Cardiac muscle cell (in vitro differentiated cells and primary cell): ENCODE results near the gene FGF8. TPM values are rescaled to one million over a fixed set of nuclear protein-coding genes. Genes with fewer than 3 reads are reported as not detected.

Source experiments
- DNase-seq, 2 donors: peaks; one replicate each; pipeline versions ENCODE4 v3.0.0 to v3.0.0-alpha.2; 2010 to 2017; ENCODE audit warnings: low read depth in 1 of 2, low spot score in 1 of 2
- H3K27ac ChIP-seq: fragments of 200-600 bp; sonication (generic); 2 replicates; pipeline ENCODE4 v1.5.1; 2016
- H3K27me3 ChIP-seq: fragments of 200-600 bp; sonication (generic); 2 replicates; pipeline ENCODE4 v1.6.0; 2016; ENCODE audit warnings: control low read depth
- H3K36me3 ChIP-seq: fragments of 200-600 bp; sonication (generic); 2 replicates; pipeline ENCODE4 v1.5.1; 2016; ENCODE audit warnings: control low read depth
- H3K4me1 ChIP-seq: fragments of 200-600 bp; sonication (generic); 2 replicates; pipeline ENCODE4 v1.8.1; 2017; ENCODE audit warnings: low read depth, mild to moderate bottlenecking, mixed run types
- H3K4me3 ChIP-seq: fragments of 200-600 bp; sonication (generic); 2 replicates; pipeline ENCODE4 v1.5.1; 2016; ENCODE audit warnings: mild to moderate bottlenecking
- H3K9me3 ChIP-seq: fragments of 200-600 bp; sonication (generic); 2 replicates; pipeline ENCODE4 v1.5.1; 2017; ENCODE audit warnings: low read depth, mild to moderate bottlenecking, control low read depth
- CTCF ChIP-seq: IDR thresholded peaks from 2 replicates; pipeline ENCODE4 v1.5.1; 2012; ENCODE audit warnings: low read depth, mild to moderate bottlenecking, low read length
- polyA plus RNA-seq: library from polyadenylated mRNA; unstranded; fragments of >200 nt; fragmentation: Nextera tagmentation; extraction: Ambion mirVana; gene quantifications from 2 replicates; pipeline ENCODE4 v1.2.1, GENCODE V29; 2016
- total RNA-seq: library from RNA; depleted of rRNA; stranded (reverse); fragments of >200 nt; gene quantifications from 2 replicates; pipeline ENCODE4 v1.2.3, GENCODE V29; 2016

FGF8 gene
- total and polyA plus RNA-seq, 2 experiments from 2014 or later: 1.8 to 12.8 TPM

- H3K27ac ChIP-seq: no peak overlapping the region
- H3K36me3 ChIP-seq: no peaks in the 10 kb centered on the region
- no peak for TF ChIP-seq CTCF
- no peaks in the 10 kb centered on the region for H3K9me3 ChIP-seq
- H3K4me3 ChIP-seq: no peak overlapping the region
- DNase-seq: no peak
- no peaks in the 10 kb centered on the region for H3K27me3 ChIP-seq
- peaks cover 18% of the 10 kb centered on the region for H3K4me1 ChIP-seq
These were observed 31.6 kb downstream of the FGF8 start for GRCh38 chr10:101744267-101744666.

GRCh38 chr10:101741938-101742337 is 34.0 kb downstream of the FGF8 start:
- Histone ChIP-seq H3K36me3 (no peaks in the 10 kb centered on the region), H3K4me3 (no peak overlapping the region), H3K4me1 (peaks cover 4% of the 10 kb centered on the region), H3K27me3 (no peaks in the 10 kb centered on the region), H3K27ac (no peak overlapping the region), H3K9me3 (no peaks in the 10 kb centered on the region)
- TF ChIP-seq CTCF: no peak
- no peak for DNase-seq

- Histone ChIP-seq H3K4me1 (no peaks in the 10 kb centered on the region), H3K9me3 (no peaks in the 10 kb centered on the region), H3K4me3 (no peak overlapping the region), H3K36me3 (no peaks in the 10 kb centered on the region), H3K27ac (no peak overlapping the region), H3K27me3 (no peaks in the 10 kb centered on the region)
- TF ChIP-seq CTCF: no peak
- DNase-seq: no peak
These were observed 39.2 kb downstream of the FGF8 start for GRCh38 chr10:101736666-101737065.

DNA sequence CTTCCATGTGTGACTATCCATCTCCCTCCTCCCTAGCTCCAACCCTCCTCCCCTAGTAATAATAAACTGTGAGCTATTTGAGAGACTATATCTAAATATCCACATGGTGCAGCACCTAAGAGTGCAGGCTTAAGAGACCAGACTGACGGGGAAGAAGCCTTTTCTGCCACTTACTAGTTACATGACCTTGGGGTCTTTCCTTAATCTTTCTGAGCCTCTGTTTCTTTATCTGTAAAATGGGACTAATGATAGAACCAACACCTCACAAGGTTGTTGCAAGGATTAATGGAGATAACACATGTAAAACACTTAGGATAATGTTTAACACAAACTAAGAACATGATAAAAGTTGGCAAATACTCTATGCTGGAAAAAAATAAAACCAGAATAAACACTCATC is 43.8 kb downstream of the FGF8 start:
- Histone ChIP-seq H3K36me3 (no peaks in the 10 kb centered on the region), H3K4me3 (no peak overlapping the region), H3K4me1 (no peaks in the 10 kb centered on the region), H3K9me3 (no peaks in the 10 kb centered on the region), H3K27me3 (no peaks in the 10 kb centered on the region), H3K27ac (no peak overlapping the region)
- no peak for DNase-seq
- TF ChIP-seq CTCF: no peak

DNA sequence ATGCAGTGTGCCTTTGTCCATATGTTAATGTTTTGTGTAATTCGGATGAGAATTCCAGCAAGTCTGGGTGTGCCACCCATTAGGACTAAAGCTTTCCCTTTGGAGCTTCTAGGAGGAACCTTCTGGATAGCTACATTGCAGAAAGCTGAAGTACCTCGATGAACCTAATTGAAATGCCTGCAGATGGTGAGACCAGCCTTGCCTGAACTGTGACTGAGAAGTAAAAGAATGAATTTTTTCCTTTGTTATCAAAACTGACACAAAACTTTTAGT is 49.9 kb downstream of the FGF8 start:
- no peaks in the 10 kb centered on the region for H3K36me3 ChIP-seq
- no peak for DNase-seq
- H3K9me3 ChIP-seq: no peaks in the 10 kb centered on the region
- TF ChIP-seq CTCF: no peak
- H3K27me3 ChIP-seq: no peaks in the 10 kb centered on the region
- H3K4me1 ChIP-seq: no peaks in the 10 kb centered on the region
- H3K27ac ChIP-seq: no peak overlapping the region
- no peak overlapping the region for H3K4me3 ChIP-seq

DNA sequence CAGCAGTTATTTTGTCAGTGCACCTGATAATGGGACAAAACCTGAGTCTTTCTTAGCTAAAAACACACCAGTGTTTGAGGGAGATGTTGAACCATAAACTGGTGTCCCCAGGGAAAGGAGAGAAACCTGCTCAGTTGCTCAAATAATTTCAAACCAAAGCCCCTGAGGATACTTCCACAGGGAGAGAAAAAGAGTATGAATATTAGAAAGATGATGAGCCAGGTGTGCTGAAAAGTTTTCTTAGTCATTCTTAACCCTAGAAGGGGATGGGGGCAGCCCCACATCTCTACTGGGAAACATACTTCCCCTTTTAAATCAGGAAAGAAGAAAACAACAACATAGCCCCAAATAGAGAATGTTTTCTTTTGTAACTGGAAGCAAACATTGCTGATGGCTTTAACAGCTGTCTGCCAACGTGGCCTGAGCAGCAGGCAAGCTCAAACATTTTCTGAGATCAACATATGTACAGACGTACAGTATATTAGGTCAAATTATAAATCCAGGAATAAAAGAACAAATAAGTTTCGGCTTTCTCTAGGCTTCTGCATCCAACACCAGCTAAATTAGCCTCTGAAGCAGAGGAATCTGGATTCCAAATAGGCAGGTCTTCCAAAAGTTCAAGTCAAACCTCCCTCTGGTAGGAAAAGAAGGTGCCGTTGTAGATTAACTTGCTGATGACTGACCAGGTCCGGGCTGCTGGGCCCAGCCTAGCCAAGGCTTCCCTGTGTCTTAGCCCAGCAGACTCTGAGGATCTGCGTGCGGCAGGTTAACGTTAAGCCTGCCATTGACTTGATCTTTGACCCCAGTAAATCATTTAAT is 50.4 kb downstream of the FGF8 start:
- no peak overlapping the region for H3K27ac ChIP-seq
- no peak for DNase-seq
- no peak for TF ChIP-seq CTCF
- H3K36me3 ChIP-seq: no peaks in the 10 kb centered on the region
- no peak overlapping the region for H3K4me3 ChIP-seq
- no peaks in the 10 kb centered on the region for H3K27me3 ChIP-seq
- no peaks in the 10 kb centered on the region for H3K4me1 ChIP-seq
- no peaks in the 10 kb centered on the region for H3K9me3 ChIP-seq
